A549 (cell line): ENCODE data around the gene CACNA1E.

Experiments
- CTCF ChIP-seq: fragments of >200 bp; sonication (Bioruptor Twin); formaldehyde crosslinking; IDR thresholded peaks from 3 replicates; pipeline ENCODE4 v1.5.1; 2016
- EP300 ChIP-seq, 2 experiments: fragments of >200 bp; sonication (Bioruptor Twin); formaldehyde crosslinking; IDR thresholded peaks; 2 replicates in 1 of 2; 3 replicates in 1 of 2; pipeline ENCODE4 v1.6.1; 2016 to 2017
- KDM1A ChIP-seq: fragments of 200-600 bp; sonication (generic); IDR thresholded peaks from 2 replicates; pipeline ENCODE4 v1.6.1; 2016; ENCODE audit warnings: low read depth, mild to moderate bottlenecking
- POLR2A ChIP-seq: IDR thresholded peaks from 2 replicates; pipeline ENCODE4 v1.6.1; 2012; ENCODE audit warnings: mild to moderate bottlenecking, low read length
- RAD21 ChIP-seq, 2 experiments: fragments of >200 bp in 1 of 2; sonication (Bioruptor Twin) in 1 of 2; formaldehyde crosslinking in 1 of 2; IDR thresholded peaks in 1 of 2; conservative IDR thresholded peaks in 1 of 2; 2 replicates in 1 of 2; 3 replicates in 1 of 2; pipeline ENCODE4 v1.6.1; 2012 to 2018; ENCODE audit warnings: inconsistent platforms in 1 of 2
- RNF2 ChIP-seq: fragments of 200-600 bp; sonication (generic); IDR thresholded peaks from 2 replicates; pipeline ENCODE4 v1.6.1; 2016; ENCODE audit warnings: low read depth, mild to moderate bottlenecking, antibody characterized with exemption, moderate library complexity, borderline replicate concordance

- TF ChIP-seq CTCF (no peak), RAD21 (conservative IDR thresholded peaks at IDR 0.05 in 1 of 2, IDR thresholded peaks at IDR 0.05 in 1 of 2) (no peak), KDM1A (no peak), RNF2 (no peak), POLR2A (no peak), EP300 (IDR thresholded peaks at IDR 0.05) (no peak)
Observed at GRCh38 chr1:181768211-181768929, 285.1 kb downstream of the CACNA1E start.
